ENCODE measurements around the gene FRMPD4.

GRCh38 chrX:12370497-12370986 lies 232.3 kb downstream of the FRMPD4 start:
- TF ChIP-seq CTCF (conservative IDR thresholded peaks at IDR 0.05 in 1 of 2, IDR thresholded peaks at IDR 0.05 in 1 of 2; ENCODE audit: extremely low read depth in 1 of 2, insufficient read depth in 1 of 2, low read depth in 1 of 2, low read length in 2 of 2) (no peak), EZH2 (IDR thresholded peaks at IDR 0.05; ENCODE audit: borderline replicate concordance, low read length) (no peak)

Measured in mammary epithelial cell (primary cell).